NCI-H526 treated with DMSO at 0.1 percent for 48 hours (cell line): ENCODE data around the gene GNA12.

Experiments used
- DNase-seq: peaks from one replicate; lab custom pipeline; 2025; lab: John Stamatoyannopoulos, UW

GNA12 gene

DNA sequence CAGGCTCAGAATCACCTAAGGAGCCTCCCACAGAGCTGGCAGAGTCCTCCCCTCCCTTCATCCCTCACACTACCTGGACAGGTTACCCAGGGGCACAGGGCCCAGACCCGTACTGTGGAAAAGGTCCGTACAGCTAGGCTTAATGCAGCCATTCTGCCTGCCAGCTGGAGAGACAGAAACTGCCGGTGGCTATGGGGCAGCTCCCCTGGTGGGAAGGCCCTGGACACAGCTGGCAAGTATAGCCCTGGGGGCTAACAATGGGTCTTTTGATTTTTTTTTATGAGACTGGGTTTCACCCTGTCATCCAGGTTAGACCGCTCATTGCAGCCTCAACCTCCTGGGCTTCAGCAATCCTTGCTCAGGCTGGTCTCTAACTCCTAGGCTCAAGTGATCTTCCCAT, 68.3 kb downstream of the GNA12 start:
- no peak for DNase-seq

DNA sequence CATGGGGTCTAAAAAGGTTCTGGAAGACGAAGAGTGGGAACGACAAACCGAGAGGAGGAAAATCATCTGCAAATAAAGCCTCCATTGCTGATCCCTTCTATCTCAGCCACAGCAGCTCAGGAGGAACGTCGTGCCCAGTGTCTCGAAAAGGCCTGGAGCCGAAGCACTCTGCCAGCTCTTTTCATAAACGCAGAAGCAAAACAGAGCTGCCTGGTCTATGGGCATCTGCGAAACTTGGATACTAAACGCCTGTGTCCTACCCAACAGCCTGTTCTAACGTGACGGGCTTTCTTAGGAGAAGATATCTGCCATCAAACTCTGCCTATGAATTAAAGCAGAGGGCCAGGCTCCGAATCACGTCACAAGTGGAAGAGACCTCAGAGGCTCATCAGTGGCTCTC, 68.7 kb downstream of the GNA12 start:
- DNase-seq = no peak

DNA sequence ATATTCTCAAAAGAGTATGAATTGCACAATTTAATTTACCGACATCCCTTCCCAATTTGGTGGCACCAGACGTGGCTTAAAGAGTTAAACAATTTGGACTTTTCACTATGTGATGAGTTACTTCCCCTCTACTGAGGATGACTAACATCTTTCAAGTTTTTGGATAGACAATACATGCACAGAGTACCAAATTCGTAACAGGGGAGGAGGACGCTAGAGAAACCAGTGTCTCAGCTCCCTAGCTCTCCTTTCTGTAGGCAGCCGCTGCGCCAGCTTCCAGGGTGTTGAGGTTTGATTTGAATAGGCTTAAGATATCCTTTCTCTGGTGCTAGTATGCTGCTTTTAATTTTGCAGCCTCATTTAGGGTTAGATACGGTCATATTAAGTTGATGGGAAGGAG, 69.2 kb downstream of the GNA12 start:
- DNase-seq = no peak

DNA sequence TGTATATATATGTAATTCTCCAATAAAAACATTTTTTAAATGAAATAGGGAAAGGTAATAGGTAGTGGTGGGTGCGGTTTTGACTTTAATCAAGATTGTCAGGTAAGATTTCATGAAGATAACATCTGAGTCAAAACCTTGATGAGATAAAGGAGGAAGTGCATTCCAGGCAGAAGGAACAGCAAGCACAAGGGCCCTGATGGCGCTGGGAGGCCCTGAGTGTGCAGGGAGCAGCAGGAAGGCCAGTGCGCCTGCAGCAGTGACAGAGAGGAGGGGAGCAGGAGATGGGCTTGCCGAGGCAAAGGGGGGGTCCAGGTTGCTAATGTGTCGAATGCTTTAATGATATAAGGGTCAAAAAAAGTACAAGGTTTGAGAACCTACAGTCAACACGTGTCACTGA, 69.8 kb downstream of the GNA12 start:
- no peak for DNase-seq

DNA sequence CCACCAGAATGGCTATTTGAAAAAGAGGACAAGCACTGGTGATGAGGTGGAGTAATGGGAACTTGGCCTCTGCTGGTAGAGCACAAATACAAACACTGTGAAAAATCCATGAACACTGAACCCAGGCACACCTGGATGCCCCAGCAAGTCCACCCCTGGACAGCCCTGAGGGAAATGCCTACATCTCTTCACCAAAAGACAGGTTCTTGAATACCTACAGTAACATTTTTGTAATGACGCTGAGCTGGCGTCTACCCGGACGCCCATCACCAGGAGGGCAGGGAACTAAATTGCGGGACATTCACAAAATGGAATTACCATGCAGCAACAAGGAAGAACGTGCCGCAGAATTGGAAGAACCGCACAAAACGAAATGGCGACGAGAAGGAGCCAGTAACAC, 70.5 kb downstream of the GNA12 start:
- no peak for DNase-seq

DNA sequence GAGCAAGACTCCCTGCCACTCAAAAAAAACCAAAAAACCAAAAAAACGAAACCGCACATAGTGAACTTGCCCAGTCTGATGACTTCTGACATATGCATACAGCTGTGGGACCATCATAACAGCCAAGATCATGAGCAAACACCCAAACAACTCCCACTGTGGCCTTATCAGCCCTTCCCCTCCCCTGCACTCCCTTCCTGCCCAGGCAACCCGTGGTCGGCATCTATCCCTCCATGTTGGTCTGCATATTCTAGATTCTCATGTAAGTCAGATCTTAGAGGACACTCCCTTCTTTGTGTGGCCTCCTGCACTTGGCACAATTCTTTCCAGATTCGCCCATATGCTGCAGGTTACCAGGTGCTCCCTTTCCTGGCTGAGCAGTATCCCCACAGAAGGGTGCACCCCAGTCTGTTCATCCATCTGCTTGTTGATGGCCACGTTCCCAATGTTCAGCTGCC, 72.8 kb downstream of the GNA12 start:
- no peak for DNase-seq

- DNase-seq = no peak
Measured at GRCh38 chr7:2764621-2765020, 79.5 kb downstream of the GNA12 start.

GRCh38 chr7:2763597-2763996, 80.5 kb downstream of the GNA12 start:
- no peak for DNase-seq

GRCh38 chr7:2761801-2762497, 82.2 kb downstream of the GNA12 start:
- DNase-seq = no peak

- no peak for DNase-seq
Measured at GRCh38 chr7:2761131-2761624, 82.9 kb downstream of the GNA12 start.

DNA sequence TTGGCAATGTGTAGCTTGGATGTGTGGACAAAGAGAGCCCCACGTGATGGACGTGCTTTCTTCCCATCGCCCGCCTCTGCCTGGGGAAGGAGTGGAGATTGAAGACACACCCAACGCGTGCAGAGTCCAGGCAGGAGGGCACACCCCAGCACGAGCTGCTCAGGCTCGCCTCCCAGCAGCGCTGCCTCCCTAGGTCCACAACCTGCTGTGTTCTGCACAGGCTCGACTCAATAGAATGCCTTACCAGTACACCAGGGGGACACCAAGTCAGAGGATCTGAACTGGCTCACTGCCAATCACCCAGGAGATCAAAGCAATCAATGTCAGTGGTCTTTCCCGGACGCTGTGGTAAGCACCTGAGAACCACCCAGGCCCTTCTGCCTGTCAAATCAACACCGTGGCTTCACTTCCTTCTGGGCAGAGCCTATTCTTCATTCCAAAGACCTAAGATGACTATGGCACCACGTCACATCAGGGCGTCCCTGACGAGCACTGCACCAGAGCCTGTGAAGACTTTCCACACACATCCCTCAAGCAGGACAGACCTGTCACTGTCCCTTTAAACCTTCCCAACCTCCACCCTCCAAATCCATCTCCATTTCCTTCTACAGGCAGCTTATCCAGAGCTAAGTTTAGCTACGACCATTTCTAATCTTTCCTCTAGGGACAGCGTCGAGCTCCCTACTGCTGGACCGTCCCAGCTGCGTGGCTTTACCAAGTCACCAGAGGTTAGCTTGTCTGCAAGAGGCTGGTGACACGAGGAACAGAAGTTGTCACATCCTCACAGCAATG, 83.8 kb downstream of the GNA12 start:
- DNase-seq = no peak

- no peak for DNase-seq
Measured at GRCh38 chr7:2759736-2760097, 84.4 kb downstream of the GNA12 start.

DNA sequence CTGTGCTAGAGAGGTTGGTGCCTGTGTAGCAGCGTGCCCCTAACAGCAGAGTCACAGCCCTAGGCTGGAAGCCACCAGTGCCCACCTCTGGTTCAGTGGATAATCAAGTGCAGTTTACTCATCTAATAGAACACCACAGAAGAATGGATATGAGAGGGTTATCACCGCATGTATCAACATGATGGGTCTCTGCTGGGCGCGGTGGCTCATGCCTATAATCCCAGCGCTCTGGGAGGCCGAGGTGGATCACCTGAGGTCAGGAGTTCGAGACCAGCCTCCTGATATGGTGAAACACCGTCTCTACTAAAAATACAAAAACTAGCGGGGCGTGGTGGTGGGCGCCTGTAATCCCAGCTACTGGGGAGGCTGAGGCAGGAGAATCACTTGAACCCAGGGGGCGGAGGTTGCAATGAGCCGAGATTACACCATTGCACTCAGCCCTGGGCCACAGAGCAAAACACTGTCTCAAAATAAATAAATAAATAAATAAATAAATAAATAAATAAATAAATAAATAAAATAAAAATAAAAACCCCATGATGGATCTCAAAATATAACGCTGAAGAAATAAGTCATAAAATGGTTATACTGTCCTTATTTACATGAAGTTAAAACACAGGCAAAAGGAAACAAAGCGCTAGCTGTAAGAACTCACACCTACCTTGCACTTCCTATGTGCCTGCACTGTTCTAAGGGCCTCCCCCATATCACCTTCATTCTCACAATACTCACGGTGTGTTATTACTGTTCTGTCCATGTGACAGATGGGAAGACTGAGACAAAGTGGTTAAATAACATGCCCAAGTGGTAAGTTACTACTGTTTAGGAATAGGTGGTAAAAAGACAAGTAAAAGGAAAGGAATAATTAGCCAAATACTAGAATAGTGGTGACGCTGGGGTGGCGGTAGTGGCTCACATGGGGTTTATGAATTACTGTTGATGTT, 85.2 kb downstream of the GNA12 start:
- no peak for DNase-seq

DNA sequence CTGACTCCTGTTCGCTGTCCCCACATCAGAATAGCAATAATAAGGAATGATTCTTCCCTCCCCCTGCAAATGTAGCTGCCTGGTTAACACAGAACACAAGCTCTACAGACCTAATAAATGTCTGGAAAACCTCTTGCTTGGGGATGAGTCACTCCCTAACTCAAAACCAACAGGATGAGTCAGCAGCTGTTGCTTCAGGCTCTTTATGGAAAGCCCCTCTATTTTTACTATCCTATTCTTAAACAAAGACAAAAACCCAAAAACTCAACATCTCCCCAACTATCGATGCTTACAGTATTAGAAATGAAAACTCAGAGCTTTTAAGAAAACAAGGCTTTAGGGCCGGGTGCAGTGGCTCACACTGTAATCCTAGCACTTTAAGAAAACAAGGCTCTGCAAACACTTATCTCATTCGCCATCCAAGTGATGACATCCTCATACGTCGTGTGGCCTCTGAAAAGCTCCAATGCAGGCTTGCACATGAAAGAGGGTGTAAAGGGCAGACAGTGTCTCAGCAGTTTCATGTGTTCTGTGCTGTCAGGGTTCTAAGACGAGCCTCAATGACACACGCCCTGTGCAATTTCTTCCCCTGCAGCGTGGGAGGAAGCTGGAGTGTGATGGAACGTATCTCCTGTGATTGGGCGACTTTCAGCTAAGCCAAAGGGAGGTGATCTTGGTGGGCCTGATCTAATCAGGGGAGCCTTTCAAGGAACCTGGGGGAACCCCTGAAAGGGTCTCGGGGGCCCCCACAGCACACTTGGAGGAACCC, 86.0 kb downstream of the GNA12 start:
- DNase-seq = no peak

GRCh38 chr7:2757361-2757903, 86.7 kb downstream of the GNA12 start:
- no peak for DNase-seq

DNA sequence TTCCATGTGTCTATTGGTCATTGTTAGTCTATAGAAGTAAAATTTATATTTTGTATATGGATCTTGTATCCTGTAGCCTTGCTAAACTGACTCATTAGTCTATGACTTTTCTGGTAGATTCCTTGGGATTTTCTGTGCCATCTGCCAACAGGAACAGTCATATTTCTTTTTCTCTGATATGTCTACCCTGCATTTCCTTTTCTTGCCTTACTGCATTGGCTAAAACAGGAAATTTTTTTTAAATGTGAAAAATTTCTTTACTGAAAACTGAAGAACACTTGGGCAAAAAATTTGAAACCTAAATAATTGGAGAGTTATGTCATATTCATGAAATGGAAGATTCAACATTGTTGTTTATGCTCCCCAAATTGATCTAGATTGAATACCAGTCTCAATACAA, 88.6 kb downstream of the GNA12 start:
- no peak for DNase-seq

DNA sequence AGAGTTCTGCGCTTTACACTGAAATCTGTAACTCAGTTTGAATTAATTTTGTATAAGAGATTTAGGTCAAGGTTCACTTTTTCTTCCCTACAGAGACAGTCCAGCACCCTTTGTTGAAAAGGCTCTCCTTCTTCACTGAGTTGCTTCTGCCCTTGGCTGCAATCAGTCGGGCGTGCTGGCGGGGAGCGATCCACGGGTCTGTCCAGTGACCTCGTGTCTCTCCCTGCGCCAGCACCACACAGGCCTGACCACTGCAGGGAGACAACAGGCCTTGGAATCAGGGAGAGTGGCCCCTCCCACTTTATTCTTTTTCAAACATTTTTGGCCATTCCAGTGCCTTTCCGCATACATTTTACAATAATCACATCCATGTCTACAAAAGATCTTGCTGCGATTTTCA, 89.2 kb downstream of the GNA12 start:
- no peak for DNase-seq

- no peak for DNase-seq
Measured at GRCh38 chr7:2754086-2754485, 90.0 kb downstream of the GNA12 start.

GRCh38 chr7:2753148-2753547, 91.0 kb downstream of the GNA12 start:
- no peak for DNase-seq

DNA sequence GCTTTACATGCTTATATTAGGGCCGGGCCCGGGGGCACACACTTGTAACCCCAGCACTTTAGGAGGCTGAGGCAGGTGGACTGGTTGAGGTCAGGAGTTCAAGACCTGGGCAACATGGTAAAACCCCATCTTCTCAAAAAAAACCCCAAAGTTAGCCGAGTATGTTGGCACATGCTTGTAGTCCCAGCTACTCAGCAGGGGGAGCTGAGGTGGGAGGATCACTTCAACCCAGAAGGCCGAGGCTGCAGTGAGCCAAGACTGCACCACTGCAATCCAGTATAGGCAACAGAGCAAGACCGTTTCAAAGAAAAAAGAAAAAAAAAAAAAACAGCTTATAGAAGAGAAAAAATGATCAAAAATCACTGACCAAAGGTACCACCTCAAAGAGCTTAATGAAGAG, 93.0 kb downstream of the GNA12 start:
- no peak for DNase-seq

DNA sequence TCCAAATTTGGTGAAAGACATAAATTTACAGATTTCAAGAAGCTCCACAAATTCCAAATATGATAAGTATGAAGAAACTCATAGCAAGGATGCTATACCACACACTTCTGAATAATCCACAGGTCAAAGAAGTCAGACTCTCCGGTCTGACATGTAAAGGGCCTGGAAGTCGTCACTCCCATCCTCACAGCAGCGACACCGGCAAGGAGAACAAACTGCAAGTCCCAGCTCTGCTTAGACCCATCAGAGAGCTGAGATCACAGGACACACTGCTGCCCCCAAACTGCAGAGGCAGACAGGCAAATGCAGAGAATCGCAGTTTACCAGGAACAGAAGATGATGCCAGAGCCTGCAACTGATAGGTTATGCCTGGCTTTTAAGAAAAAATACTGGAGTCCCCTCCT, 94.1 kb downstream of the GNA12 start:
- DNase-seq = no peak
